Adrenal gland (tissue), 5 donors: ENCODE data around the gene RNF222.

Experiments
- POLR2A ChIP-seq, 2 donors: fragments of 450-650 bp; IDR thresholded peaks; one replicate each; pipeline ENCODE4 v1.6.1; 2017; ENCODE audit warnings: antibody characterized with exemption in 2 of 2, mild to moderate bottlenecking in 2 of 2, moderate library complexity in 1 of 2
- TF ChIP-seq, protein P1 (sequence below), 6 experiments: fragments of 450-650 bp in 4 of 6; fragments of 200-600 bp in 2 of 6; sonication (generic) in 1 of 6; IDR thresholded peaks; 1 replicate in 5 of 6; 2 replicates in 1 of 6; pipeline versions ENCODE4 v1.5.1 to v1.8.0; 2016 to 2021; ENCODE audit warnings: antibody characterized with exemption in 6 of 6, mild to moderate bottlenecking in 2 of 6, moderate library complexity in 1 of 6
- donor health status: DM: no; HTN: no; CAD: no.

- TF ChIP-seq, protein P1, sequence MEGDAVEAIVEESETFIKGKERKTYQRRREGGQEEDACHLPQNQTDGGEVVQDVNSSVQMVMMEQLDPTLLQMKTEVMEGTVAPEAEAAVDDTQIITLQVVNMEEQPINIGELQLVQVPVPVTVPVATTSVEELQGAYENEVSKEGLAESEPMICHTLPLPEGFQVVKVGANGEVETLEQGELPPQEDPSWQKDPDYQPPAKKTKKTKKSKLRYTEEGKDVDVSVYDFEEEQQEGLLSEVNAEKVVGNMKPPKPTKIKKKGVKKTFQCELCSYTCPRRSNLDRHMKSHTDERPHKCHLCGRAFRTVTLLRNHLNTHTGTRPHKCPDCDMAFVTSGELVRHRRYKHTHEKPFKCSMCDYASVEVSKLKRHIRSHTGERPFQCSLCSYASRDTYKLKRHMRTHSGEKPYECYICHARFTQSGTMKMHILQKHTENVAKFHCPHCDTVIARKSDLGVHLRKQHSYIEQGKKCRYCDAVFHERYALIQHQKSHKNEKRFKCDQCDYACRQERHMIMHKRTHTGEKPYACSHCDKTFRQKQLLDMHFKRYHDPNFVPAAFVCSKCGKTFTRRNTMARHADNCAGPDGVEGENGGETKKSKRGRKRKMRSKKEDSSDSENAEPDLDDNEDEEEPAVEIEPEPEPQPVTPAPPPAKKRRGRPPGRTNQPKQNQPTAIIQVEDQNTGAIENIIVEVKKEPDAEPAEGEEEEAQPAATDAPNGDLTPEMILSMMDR (IDR thresholded peaks at IDR 0.05) = no peak
- no peak for TF ChIP-seq POLR2A (IDR thresholded peaks at IDR 0.05)
Measured at GRCh38 chr17:8382052-8382879, 15.4 kb downstream of the RNF222 start.
